SJCRH30 (cell line): ENCODE measurements around the gene LDLRAD4. TPM values are rescaled to one million over a fixed set of nuclear protein-coding genes. Genes with fewer than 3 reads are reported as not detected.

Experiments used
- DNase-seq, 2 experiments: peaks; one replicate each; pipeline ENCODE4 v3.0.0-alpha.2; 2015 to 2020
- H3K27ac ChIP-seq: fragments of 250-450 bp; sonication (Bioruptor Pico); 2 replicates; pipeline ENCODE4 v1.5.1; 2020; ENCODE audit warnings: mild to moderate bottlenecking, moderate library complexity
- H3K27me3 ChIP-seq: fragments of 250-450 bp; sonication (Bioruptor Pico); 2 replicates; pipeline ENCODE4 v1.5.1; 2020; ENCODE audit warnings: mild to moderate bottlenecking, moderate library complexity
- H3K36me3 ChIP-seq: fragments of 250-450 bp; sonication (Bioruptor Pico); 2 replicates; pipeline ENCODE4 v1.5.1; 2020; ENCODE audit warnings: mild to moderate bottlenecking, moderate library complexity
- H3K4me1 ChIP-seq: fragments of 250-450 bp; sonication (Bioruptor Pico); 2 replicates; pipeline ENCODE4 v1.5.1; 2020; ENCODE audit warnings: mild to moderate bottlenecking, moderate library complexity
- H3K4me3 ChIP-seq: fragments of 250-450 bp; sonication (Bioruptor Pico); 2 replicates; pipeline ENCODE4 v1.5.1; 2020; ENCODE audit warnings: mild to moderate bottlenecking, moderate library complexity
- H3K9me3 ChIP-seq: fragments of 250-450 bp; sonication (Bioruptor Pico); replicated peaks from 2 replicates; pipeline ENCODE4 v1.5.1; 2020; ENCODE audit warnings: mild to moderate bottlenecking, moderate library complexity
- total RNA-seq: library from RNA; depleted of rRNA; stranded (reverse); fragments of >200 nt; shearing (Covaris generic); gene quantifications from 2 replicates; pipeline ENCODE4 v1.2.3, GENCODE V29; 2014

The LDLRAD4 gene
- total RNA-seq, 1 experiment from 2014 or later: 0.26 TPM

DNA sequence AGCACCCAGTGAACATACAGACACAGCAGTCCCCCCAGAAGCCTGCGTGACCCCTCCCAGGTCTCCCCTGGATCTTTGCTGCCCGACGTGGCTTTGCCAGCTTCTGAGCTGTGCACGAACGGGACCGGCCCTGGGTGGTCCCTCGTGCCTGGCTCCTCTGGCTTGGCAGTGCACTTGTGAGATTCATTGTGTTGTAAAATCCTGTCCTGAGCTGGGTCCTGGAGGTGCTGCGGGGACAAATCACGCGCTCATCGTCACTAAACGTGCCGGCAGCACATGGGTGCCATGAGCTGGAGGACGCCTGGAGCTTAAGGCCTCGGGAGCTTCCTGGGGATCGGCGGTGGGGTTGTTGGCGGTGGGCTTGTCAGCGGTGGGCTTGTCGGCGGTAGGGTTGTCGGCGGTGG, 402.9 kb downstream of the LDLRAD4 start:
- no peak for DNase-seq
- H3K4me3 ChIP-seq: no peak overlapping the region
- H3K4me1 ChIP-seq: no peaks in the 10 kb centered on the region
- no peaks in the 10 kb centered on the region for H3K27me3 ChIP-seq
- no peak overlapping the region for H3K27ac ChIP-seq
- no peaks in the 10 kb centered on the region for H3K36me3 ChIP-seq
- H3K9me3 ChIP-seq: no peaks in the 10 kb centered on the region

DNA sequence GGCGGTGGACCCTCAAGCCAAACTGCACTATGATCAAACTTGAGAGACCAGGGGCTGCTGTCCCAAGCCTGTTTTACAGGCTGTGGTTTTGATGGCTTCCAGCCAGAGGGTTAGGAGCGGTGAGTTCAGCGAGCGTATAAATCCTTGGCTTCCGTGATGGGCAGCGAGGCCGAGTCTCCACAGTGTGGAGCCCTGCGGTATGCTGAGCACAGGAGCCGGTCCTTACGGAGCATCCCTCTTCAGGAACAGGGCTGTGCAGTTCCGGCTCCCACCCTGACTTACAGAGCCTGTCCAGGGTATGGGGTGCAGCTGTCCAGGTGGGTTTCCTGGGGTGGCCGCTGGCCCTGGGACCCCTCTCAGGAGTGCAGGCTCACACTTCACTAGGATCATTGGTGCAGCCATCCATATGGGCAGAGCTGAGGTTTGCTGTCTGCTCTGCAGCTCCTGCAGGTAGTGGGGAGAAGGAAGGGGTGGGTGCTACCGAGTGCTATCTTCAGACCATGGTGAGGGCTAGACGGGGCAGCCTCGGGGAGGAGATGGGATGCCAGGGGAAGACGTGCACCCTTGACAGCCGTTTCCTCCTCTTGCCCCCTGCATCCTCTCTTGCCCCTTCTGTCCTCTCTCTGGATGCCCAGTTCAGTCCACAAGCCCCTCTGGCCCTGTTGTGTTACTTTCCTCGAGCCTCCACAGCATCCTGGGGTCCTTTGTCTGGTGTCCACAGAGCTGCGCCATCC, 403.5 kb downstream of the LDLRAD4 start:
- H3K27me3 ChIP-seq: no peaks in the 10 kb centered on the region
- H3K9me3 ChIP-seq: no peaks in the 10 kb centered on the region
- H3K4me3 ChIP-seq: no peak overlapping the region
- no peaks in the 10 kb centered on the region for H3K36me3 ChIP-seq
- H3K27ac ChIP-seq: no peak overlapping the region
- H3K4me1 ChIP-seq: no peaks in the 10 kb centered on the region
- no peak for DNase-seq

DNA sequence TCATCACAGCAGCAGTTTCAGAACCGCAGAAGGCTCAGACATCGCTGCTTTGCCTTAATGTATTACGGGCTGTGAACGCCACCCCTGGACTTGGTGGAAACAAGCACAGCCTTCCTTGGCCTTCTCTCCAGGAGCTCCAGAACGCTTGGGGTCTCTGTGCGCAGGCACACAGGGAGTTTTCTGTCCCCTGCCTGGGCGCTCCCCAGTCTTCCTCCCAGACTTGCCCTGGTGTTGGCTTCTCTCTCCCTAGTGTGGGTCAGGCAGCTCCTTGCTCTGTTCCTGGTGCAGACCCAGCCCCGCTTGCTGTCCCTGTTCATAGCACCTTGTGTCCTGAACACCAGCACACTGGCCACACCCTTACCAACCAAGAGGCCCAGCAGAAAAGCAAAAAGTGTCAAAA, 404.2 kb downstream of the LDLRAD4 start:
- no peak for DNase-seq
- no peak overlapping the region for H3K4me3 ChIP-seq
- H3K27ac ChIP-seq: no peak overlapping the region
- no peaks in the 10 kb centered on the region for H3K9me3 ChIP-seq
- H3K27me3 ChIP-seq: no peaks in the 10 kb centered on the region
- H3K36me3 ChIP-seq: no peaks in the 10 kb centered on the region
- H3K4me1 ChIP-seq: no peaks in the 10 kb centered on the region

DNA sequence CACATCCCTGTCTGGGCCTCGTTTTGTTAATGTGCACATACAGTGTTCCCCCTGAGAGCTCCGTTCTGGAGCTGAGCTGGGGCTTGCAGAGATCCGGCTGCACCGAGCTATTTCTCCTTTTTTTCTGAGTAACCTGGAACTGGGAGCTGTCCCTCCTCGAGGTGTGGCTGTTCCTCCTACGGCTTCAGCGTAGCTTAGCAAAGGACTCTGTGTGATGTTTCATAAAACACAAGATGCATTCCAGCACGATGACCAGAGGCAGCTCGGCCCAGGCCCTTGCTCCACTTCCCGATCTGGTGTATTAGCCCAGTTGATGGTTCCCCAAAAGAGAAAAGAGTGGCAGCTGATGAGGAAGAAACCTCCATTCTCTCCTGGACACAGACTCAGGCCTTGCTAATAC, 404.8 kb downstream of the LDLRAD4 start:
- Histone ChIP-seq H3K9me3 (no peaks in the 10 kb centered on the region), H3K4me1 (no peaks in the 10 kb centered on the region), H3K27me3 (no peaks in the 10 kb centered on the region), H3K27ac (no peak overlapping the region), H3K4me3 (no peak overlapping the region), H3K36me3 (no peaks in the 10 kb centered on the region)
- DNase-seq: no peak

DNA sequence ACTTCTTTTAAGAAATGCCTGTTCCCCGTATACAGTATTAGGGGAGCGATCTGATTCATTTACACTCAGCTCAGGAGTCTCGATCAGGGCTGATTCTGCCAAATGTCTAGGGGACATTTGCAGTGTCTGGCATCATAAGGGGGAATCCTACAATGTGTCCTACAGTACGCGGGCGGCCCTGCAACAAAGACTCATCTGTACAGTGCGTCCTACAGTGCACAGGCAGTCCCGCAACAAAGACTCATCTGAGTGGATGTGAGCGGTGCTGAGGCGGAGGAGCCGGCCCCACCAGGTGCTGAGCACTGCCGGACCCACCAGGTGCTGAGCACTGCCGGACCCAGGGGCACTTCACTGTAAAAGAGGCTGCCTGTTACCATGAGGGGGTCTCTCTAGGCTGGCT, 405.3 kb downstream of the LDLRAD4 start:
- Histone ChIP-seq H3K36me3 (no peaks in the 10 kb centered on the region), H3K9me3 (no peaks in the 10 kb centered on the region), H3K27me3 (no peaks in the 10 kb centered on the region), H3K27ac (no peak overlapping the region), H3K4me3 (no peak overlapping the region), H3K4me1 (no peaks in the 10 kb centered on the region)
- no peak for DNase-seq

DNA sequence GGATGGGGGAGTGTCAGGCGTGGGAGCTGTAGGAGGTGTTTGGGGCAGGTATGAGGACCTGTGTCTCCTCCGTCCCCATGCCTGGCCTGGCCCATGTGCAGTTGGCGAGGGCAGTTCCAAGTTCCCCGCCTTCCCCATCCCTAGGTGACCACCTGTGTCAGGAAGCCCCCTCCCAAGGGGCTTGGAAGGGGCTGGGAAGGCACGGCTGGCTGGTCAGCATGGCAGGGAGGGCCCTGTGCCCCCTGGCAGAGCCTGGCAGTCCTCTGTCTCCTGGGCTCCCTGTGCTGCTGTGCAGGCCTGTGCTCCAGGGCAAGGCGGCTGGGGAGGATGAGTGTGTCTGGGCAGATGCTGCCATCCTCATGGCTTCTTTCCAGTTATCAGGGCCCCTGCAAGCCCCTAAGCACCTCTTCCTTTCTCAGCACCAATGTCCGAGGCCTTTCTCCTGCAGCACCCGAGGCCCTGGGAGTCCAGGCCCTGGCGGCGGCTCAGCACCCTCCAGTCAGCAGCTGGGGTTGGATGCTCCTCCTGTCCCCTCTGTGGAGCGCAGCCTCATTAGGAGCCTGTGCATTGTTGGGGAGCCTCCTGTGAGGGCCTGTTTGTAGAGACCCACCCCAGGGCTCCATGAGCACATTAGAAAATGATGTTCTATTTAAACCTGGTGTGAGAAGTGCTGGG, 406.1 kb downstream of the LDLRAD4 start:
- Histone ChIP-seq H3K27ac (no peak overlapping the region), H3K27me3 (no peaks in the 10 kb centered on the region), H3K4me1 (no peaks in the 10 kb centered on the region), H3K9me3 (no peaks in the 10 kb centered on the region), H3K4me3 (no peak overlapping the region), H3K36me3 (no peaks in the 10 kb centered on the region)
- DNase-seq: no peak

DNA sequence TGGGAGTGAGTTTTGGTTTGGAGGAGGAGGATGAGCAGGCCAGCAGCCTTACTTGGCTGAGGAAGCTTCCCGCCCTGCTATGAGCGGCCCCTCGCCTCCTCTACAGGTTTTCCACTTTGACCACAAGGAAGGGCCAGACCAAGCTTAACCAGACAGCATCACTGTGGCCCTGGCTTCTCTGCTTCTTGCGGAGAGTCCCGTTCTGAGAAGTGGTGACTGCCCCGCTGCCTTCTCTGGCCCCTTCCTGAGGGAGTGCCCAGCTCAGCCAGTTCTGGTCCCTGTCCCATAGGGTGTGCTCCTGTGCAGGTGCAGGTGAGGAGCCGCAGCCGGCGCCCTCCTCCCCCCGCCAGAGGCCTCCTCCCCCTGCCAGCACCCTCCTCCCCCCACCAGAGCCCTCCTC, 406.8 kb downstream of the LDLRAD4 start:
- Histone ChIP-seq H3K27me3 (no peaks in the 10 kb centered on the region), H3K4me1 (no peaks in the 10 kb centered on the region), H3K27ac (no peak overlapping the region), H3K9me3 (no peaks in the 10 kb centered on the region), H3K4me3 (no peak overlapping the region), H3K36me3 (no peaks in the 10 kb centered on the region)
- no peak for DNase-seq

DNA sequence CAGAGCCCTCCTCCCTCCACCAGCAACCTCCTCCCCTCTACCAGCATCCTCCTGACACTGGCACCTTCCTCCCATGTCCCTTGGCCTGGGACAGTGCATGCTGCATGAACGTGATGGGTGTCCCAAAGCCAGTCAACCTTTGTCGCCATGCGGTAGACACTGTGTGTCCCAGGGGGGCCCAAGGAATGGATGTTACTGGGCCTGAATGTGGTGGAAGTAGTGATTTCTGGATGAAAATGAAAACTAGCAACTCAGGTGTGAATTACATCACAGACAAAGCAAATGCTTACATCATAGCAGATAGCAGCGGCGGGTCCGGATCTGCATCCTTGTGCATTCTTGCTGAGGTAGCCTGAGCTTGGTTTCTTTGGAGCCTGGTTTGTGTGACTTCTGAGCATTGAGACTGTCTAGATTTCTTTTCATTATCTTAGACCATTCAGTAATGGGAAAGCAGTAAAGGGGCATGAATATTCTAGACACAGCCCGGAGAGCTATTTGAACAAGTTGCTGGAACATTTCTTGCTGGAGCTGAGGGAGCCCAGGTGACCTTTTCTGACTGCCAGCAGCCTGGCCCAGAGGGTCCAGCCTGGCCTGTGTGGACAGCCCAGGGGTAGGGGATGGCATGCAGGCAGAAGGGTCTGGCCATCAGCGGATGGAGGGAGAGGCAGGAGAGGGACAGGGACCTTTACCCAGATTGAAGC, 407.4 kb downstream of the LDLRAD4 start:
- H3K27ac ChIP-seq: no peak overlapping the region
- H3K4me3 ChIP-seq: no peak overlapping the region
- H3K36me3 ChIP-seq: no peaks in the 10 kb centered on the region
- no peak for DNase-seq
- H3K27me3 ChIP-seq: no peaks in the 10 kb centered on the region
- H3K9me3 ChIP-seq: no peaks in the 10 kb centered on the region
- no peaks in the 10 kb centered on the region for H3K4me1 ChIP-seq

DNA sequence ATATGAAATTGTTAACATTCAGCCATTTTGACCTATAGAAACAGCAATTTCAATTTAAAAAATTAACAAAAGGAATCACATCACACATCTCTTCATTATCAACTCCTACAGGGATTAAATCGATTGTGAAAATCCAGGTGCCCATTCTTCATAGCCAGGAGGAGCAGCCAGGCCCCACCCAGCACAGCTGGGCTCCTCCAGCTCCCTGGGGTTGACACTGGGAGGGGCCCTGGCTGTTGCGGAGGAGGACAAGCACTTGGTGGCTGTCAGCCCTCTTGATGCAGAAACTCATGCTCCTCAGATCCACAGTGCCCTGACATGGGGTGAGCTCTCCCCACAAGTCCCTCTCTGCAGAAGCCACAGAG, 408.0 kb downstream of the LDLRAD4 start:
- Histone ChIP-seq H3K9me3 (no peaks in the 10 kb centered on the region), H3K4me3 (no peak overlapping the region), H3K36me3 (no peaks in the 10 kb centered on the region), H3K27me3 (no peaks in the 10 kb centered on the region), H3K4me1 (no peaks in the 10 kb centered on the region), H3K27ac (no peak overlapping the region)
- DNase-seq: no peak

DNA sequence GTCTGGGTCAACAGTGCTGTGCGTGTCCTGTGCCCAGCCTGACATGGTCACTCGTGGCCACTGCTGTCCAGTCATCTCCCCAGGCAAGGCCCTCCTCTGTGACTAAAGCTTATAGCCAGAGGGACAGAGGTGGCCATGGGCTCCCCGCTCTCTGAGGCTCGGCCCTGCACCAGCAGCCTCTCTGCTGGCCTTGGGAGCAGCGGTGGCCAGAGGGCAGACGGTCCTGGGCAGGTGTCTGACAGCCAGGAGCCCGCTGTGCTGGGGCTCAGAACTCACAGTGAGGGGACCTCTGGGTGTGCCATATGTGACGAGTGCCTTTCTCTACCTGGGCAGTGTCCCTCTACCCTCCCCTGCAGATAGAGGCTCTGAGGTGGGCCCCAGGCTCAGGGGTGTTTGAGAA, 409.1 kb downstream of the LDLRAD4 start:
- Histone ChIP-seq H3K4me3 (no peak overlapping the region), H3K27ac (no peak overlapping the region), H3K4me1 (no peaks in the 10 kb centered on the region), H3K36me3 (no peaks in the 10 kb centered on the region), H3K27me3 (no peaks in the 10 kb centered on the region), H3K9me3 (no peaks in the 10 kb centered on the region)
- DNase-seq: no peak

DNA sequence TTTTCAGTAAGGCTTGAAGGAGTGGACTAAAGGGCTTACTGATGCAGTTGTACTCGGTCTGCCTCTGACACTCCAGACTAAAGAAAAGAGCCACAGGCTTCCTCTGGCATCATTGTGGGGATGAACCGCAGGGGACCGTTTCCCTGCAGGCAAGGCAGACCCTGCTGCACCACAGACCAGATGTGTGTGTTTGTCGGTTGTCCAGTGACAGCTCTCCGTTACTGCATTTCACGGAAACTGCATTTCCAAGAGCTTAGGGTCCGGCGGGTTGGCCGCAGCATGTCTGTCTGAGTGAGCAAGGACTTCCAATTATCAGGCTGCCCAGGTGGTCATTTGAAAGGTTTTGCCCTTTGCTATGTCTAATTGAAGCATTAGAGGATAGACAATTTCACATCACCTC, 409.7 kb downstream of the LDLRAD4 start:
- Histone ChIP-seq H3K36me3 (no peaks in the 10 kb centered on the region), H3K27ac (no peak overlapping the region)
- DNase-seq: peak; percentile 3 to 9

DNA sequence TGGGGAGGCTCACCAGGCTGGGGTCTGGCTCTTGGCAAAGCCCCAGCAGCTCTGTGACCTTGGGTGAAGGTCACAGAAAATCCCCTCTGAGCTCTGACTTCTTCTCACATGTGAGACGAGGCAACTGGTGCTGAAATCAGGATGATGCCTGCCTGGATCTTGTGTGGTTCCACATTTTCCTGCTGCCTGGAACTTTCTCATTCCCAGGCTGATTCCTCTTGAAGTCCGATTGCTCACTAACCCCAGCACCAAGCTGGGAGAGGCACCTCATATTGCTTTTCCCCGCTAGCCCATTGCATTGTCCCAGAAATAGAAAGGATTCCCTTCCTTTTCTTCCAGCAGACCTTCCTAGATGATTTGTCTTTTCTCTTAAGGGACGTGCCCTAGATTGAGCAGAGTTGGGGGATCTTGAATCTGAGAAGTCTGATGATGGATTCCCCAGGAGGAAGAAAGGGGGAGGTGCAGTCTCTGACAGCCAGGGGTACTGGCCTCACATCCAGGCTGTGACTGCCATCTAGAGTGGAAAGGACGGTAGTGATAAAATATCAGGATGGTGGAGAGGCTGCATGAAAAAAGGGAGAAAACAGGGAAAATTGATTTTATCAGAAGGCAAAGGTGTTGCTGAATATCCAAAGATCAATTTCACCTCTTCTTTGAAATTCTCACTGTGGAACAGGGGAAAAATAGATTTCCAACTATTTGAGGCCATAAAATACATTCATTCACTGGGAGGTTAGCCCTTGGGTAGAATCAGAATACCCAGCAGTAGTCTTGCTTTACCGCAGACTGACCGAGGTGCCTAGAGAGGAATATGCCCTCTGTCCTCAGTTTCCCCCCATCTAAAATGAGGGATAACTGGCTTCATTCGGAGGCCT, 411.5 kb downstream of the LDLRAD4 start:
- no peaks in the 10 kb centered on the region for H3K27me3 ChIP-seq
- H3K36me3 ChIP-seq: no peaks in the 10 kb centered on the region
- H3K9me3 ChIP-seq: no peaks in the 10 kb centered on the region
- no peak overlapping the region for H3K4me3 ChIP-seq
- DNase-seq: peak; percentile 35 to 58
- no peaks in the 10 kb centered on the region for H3K4me1 ChIP-seq
- no peak overlapping the region for H3K27ac ChIP-seq

More for the DNA sequence above, 409.7 kb downstream of the LDLRAD4 start:
- Histone ChIP-seq H3K27me3 (no peaks in the 10 kb centered on the region), H3K4me3 (no peak overlapping the region), H3K9me3 (no peaks in the 10 kb centered on the region), H3K4me1 (no peaks in the 10 kb centered on the region)

DNA sequence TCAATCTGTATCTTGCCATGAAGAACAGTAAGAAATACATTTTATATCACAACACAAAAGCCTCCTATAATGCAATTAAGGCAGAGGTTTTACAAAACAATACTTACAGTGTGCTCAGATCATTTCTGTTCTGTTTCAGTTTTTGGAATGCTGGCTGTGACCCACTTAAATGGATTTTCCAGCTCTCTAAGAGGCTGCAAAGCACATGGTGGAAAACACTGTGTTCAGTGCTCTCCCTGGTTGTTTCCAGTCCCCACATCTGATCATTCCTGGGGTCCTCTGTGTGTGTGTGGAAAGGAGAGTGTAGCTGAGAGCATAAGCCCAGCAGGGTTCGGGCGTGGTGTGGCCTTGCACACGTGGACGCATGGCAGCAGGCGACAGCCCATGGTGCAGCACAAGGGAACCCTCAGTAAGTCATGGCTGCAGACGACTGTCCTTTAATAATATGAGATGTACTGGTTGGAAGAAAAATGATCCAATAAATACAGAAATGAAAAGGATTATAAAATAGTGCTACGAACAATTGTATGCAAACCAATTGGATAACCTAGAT, 412.2 kb downstream of the LDLRAD4 start:
- Histone ChIP-seq H3K36me3 (no peaks in the 10 kb centered on the region), H3K4me3 (no peak overlapping the region), H3K27me3 (no peaks in the 10 kb centered on the region), H3K9me3 (no peaks in the 10 kb centered on the region), H3K27ac (no peak overlapping the region), H3K4me1 (no peaks in the 10 kb centered on the region)
- no peak for DNase-seq

DNA sequence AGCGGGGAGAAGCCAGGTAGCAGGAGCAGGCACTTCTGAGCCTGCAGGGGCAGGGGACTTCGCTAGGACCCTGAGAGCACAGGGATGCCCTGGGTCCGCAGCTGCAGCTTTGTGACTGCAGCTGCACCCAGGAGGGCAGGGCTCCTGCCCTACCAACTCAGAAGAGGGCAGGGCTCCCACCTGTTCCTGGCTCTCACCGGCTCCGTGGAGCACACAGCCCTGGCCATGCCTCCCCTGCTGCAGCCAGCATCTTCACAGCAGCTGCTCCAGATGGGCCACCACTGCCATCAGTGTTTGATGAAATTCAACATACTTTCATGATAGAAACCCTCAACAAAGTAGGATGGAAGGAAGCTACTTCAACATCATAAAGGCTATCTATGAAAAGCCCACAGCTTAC, 415.1 kb downstream of the LDLRAD4 start:
- Histone ChIP-seq H3K27me3 (no peaks in the 10 kb centered on the region), H3K4me3 (no peak overlapping the region), H3K9me3 (no peaks in the 10 kb centered on the region), H3K4me1 (no peaks in the 10 kb centered on the region), H3K36me3 (no peaks in the 10 kb centered on the region), H3K27ac (no peak overlapping the region)
- DNase-seq: no peak
